ENCODE results near the gene FOXO3.
"Not testable (repeated sequence)": the region's sequence is repeated elsewhere in the genome, so short reads cannot be mapped to it uniquely, and the experiment has no call there.

FOXO3 gene

GRCh38 chr6:108663494-108664064 is 102.9 kb downstream of the FOXO3 start:
- not testable (repeated sequence) for DNase-seq

GRCh38 chr6:108665495-108666196 is 104.9 kb downstream of the FOXO3 start:
- DNase-seq = no peak

GRCh38 chr6:108666656-108667260 is 106.0 kb downstream of the FOXO3 start:
- no peak for DNase-seq

- peak; percentile 71 for DNase-seq
Observed at GRCh38 chr6:108667993-108668392, 107.3 kb downstream of the FOXO3 start.

- no peak for DNase-seq
Observed at GRCh38 chr6:108669673-108670072, 109.0 kb downstream of the FOXO3 start.

- no peak for DNase-seq
Observed at GRCh38 chr6:108671175-108671574, 110.5 kb downstream of the FOXO3 start.

- DNase-seq = no peak
Observed at GRCh38 chr6:108671790-108672189, 111.1 kb downstream of the FOXO3 start.

- DNase-seq = no peak
Observed at GRCh38 chr6:108672641-108673040, 111.9 kb downstream of the FOXO3 start.

- DNase-seq = no peak
Observed at GRCh38 chr6:108673153-108673552, 112.4 kb downstream of the FOXO3 start.

GRCh38 chr6:108673602-108674001 is 112.9 kb downstream of the FOXO3 start:
- DNase-seq = no peak

- peak; percentile 34 for DNase-seq
Observed at GRCh38 chr6:108675226-108676200, 114.8 kb downstream of the FOXO3 start.

- peak; percentile 24 for DNase-seq
Observed at GRCh38 chr6:108676555-108676954, 115.8 kb downstream of the FOXO3 start.

- peak; percentile 77 for DNase-seq
Observed at GRCh38 chr6:108677357-108677756, 116.6 kb downstream of the FOXO3 start.

GRCh38 chr6:108677894-108678293 is 117.2 kb downstream of the FOXO3 start:
- DNase-seq = no peak

- not testable (repeated sequence) for DNase-seq
Observed at GRCh38 chr6:108680314-108680713, 119.6 kb downstream of the FOXO3 start.

GRCh38 chr6:108681721-108682120 is 121.0 kb downstream of the FOXO3 start:
- DNase-seq = peak; percentile 53

- DNase-seq = not testable (repeated sequence)
Observed at GRCh38 chr6:108682383-108683119, 121.8 kb downstream of the FOXO3 start.

- DNase-seq = not testable (repeated sequence)
Observed at GRCh38 chr6:108683976-108684375, 123.3 kb downstream of the FOXO3 start.

GRCh38 chr6:108684771-108685329 is 124.1 kb downstream of the FOXO3 start:
- peak; percentile 87 for DNase-seq

GRCh38 chr6:108685970-108686369 is 125.3 kb downstream of the FOXO3 start:
- DNase-seq = no peak

GRCh38 chr6:108686896-108687295 is 126.2 kb downstream of the FOXO3 start:
- DNase-seq = no peak

- no peak for DNase-seq
Observed at GRCh38 chr6:108687921-108688320, 127.2 kb downstream of the FOXO3 start.
